NCI-H345 (cell line): Measurements from ENCODE around the gene SLC37A4.
"Not testable (repeated sequence)": the region's sequence is repeated elsewhere in the genome, so short reads cannot be mapped to it uniquely, and the experiment has no call there.

Source experiments
- DNase-seq: peaks from one replicate; lab custom pipeline; 2025; lab: John Stamatoyannopoulos, UW

SLC37A4 gene

GRCh38 chr11:119017377-119017776, 13.3 kb downstream of the SLC37A4 start:
- not testable (repeated sequence) for DNase-seq

DNA sequence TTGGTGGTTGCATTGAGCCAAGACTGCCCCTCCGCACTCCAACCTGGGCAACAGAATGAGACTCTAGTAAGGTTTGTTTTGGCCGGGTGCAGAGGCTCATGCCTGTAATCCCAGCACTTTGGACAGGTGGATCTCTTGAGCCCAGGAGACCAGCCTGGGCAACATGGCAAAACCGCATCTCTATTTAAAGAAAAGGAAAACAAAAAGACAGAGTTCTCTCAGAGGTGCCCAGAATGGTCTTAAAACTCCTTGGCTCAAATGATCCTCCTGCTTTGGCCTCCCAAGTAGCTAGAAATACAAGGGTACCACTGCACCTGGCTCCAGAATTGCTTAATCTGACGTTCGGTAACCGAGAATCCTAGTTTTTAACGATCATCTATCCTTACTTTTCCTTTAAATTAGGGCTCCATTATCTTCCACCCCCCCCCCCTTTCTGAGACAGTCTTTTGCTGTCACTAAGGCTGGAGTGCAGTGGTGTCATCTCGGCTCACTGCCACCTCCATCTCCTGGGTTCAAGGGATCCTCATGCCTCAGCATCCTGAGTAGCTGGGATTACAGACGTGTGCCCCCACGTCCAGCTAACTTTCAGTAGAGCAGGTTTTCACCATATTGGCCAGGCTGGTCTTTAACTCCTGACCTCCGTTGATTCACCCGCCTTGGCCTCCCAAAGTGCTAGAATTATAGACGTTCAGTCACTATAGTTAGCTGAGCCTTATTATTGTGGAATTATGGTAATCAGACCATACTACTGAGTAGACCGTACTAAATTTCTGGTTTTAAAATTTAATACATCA, 14.3 kb downstream of the SLC37A4 start:
- DNase-seq, result no peak

GRCh38 chr11:119015054-119015611, 15.5 kb downstream of the SLC37A4 start:
- no peak for DNase-seq

DNA sequence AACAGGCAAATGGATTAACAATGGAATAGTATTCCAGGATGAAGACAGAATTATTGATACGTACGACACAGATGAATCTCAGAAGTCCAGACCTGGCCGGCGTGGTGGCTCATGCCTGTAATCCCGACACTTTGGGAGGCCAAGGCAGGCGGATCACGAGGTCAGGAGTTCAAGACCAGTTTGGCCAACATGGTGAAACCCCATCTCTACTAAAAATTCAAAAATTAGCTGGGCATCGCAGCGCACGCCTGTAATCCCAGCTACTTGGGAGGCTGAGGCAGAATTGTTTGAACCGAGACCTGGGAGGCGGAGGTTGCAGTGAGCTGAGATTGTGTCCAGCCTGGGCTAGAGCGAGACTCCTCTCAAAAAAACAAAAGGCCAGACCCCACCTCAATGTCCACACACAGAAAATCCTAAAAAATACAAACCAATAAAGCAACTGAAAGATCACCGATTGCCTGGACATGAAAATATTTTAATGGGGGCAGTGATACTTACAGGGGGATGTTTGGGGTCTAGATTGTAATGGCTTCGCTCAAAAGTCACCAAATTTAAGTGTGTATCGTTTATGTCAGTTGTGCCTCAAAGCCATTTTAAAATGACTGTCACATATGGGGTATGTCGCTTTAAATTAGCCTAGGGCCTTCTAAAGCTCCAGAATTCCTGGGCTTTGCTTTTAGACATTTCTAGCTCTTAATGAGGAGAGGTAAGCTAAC, 16.3 kb downstream of the SLC37A4 start:
- no peak for DNase-seq

DNA sequence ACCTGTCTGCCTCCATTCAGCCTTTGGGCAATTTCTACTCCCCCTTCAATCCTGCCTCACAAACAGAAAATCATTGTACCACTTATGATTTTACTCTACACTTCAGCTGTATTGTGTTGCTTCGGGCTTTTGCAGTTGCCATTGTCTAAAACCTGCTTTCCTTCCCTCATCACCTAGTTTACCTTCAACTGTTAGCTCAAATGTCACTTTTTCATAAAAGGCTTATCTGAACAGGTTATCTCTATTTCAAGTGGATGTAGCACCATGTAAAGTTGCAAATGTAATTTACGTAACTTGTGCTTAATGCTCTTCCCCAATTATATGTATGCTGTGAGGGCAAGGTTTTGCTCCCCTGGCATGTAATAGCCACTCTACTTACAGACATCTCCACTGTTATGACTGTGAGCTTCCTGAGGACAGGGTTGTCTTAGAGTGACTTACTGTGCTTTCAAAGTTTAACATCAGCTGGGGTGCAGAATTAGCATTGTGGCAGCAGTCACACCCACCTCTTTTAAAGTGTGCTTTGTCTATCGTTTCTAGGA, 18.0 kb downstream of the SLC37A4 start:
- no peak for DNase-seq

GRCh38 chr11:119011476-119012053, 19.1 kb downstream of the SLC37A4 start:
- DNase-seq, result no peak

GRCh38 chr11:119006656-119007055, 24.0 kb downstream of the SLC37A4 start:
- no peak for DNase-seq

GRCh38 chr11:119000906-119001305, 29.8 kb downstream of the SLC37A4 start:
- no peak for DNase-seq

- DNase-seq, result no peak
These were observed 31.9 kb downstream of the SLC37A4 start for GRCh38 chr11:118998822-118999221.

- DNase-seq, result no peak
These were observed 32.3 kb downstream of the SLC37A4 start for GRCh38 chr11:118998388-118998717.

DNA sequence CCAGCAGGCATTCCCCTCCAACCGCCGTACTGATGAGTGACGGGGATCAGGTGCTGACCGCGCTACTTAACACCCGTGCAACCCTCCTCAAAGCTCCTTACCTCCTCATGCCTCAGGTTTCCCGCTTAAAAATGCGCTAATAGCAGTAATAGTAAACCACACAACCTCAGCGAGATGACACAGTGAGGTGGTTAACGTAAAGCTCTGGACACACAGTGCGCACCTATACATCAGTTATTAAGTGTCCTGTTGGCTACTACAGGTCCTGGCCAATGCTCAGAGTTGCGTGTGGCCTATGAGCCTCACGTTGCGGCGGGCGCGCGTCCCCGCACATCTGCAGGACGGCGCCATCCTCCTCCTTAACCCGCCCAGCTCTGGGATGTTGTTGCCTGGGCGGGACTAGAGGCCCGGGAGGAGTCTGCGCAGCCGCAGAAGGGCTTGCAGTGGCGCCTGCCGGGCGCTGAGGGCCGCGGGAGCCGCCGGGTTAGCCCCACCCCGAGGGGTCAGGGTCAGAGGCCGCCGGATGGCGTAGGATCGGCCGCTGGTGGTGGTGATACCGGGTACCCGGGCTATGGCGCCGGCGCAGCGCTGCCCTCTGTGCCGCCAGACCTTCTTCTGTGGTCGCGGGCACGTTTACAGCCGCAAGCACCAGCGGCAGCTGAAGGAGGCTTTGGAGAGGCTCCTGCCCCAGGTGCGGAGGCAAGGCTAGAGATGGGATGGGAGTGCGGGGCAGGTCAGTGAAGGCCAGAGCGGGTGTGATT, 32.9 kb downstream of the SLC37A4 start, which contains the start of gene CENATAC:
CENATAC (plus strand) TSS at position 512 of the 761 bp plus-strand sequence; CDS start at position 572, 60 bp downstream.
- DNase-seq, result peak; percentile 94

GRCh38 chr11:118996926-118997626, 33.6 kb downstream of the SLC37A4 start:
- DNase-seq, result no peak

DNA sequence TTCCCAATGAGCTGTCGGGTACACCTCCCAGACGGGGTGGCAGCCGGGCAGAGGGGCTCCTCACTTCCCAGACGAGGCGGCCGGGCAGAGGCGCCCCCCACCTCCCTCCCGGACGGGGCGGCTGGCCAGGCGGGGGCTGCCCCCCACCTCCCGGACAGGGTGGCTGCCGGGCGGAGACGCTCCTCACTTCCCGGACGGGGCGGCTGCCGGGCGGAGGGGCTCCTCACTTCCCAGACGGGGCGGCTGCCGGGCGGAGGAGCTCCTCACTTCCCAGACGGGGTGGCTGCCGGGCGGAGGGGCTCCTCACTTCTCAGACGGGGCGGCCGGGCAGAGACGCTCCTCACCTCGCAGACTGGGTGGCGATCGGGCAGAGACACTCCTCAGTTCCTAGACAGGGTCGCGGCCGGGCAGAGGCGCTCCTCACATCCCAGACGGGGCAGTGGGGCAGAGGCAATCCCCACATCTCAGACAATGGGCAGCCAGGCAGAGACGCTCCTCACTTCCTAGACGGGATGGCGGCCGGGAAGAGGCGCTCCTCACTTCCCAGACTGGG, 39.1 kb downstream of the SLC37A4 start:
- DNase-seq, result not testable (repeated sequence)

DNA sequence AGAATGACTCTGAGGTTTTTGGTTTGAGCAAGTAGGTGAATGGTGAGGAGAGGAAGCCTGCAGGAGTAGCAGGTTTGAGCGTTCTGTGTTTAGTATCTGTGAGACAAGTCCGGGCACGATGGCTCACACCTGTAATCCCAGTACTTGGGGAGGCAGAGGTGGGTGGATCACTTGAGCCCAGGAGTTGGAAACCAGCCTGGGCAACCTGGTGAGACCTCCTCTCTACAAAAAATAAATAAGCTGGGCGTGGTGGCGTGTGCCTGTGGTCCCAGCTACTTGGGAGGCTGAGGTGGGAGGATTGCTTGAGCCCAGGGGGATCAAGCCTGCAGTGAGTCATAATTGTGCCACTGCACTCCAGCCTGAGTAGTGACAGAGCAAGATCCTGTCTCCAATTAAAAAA, 42.4 kb downstream of the SLC37A4 start:
- DNase-seq, result peak; percentile 73

- no peak for DNase-seq
These were observed 45.9 kb downstream of the SLC37A4 start for GRCh38 chr11:118984825-118985224.

- not testable (repeated sequence) for DNase-seq
These were observed 46.3 kb downstream of the SLC37A4 start for GRCh38 chr11:118984337-118984736.

DNA sequence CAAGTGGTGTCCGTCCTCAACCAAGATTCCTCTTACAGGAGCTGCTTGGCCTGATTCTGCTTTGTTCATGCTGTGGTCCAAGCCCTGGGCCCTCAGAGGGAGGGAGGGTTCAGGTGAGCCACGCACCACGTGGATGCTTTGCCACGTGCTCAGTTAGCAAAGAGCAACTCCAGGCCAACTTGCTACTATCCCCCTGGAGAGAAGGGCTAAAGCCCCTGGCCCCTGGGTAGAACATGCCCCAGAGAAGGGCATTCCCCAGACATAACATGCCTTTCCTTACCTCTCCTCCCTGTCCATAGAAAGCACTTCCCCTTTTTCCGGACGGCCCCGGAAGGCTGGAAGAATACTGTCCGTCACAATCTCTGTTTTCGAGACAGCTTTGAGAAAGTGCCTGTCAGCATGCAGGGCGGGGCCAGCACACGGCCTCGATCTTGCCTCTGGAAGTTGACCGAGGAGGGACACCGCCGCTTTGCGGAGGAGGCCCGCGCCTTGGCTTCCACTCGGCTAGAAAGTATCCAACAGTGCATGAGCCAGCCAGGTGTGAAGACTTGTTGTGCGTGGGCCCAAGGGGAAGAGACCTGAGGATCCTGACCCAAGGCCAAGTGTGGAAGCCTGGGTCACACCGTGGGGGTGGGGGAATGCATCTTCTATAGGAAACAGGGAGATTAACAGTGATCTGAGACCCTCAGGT, 50.3 kb downstream of the SLC37A4 start:
- no peak for DNase-seq

- no peak for DNase-seq
These were observed 51.2 kb downstream of the SLC37A4 start for GRCh38 chr11:118979434-118979833.

- peak; percentile 13 for DNase-seq
These were observed 54.6 kb downstream of the SLC37A4 start for GRCh38 chr11:118975771-118976709.
